Common myeloid progenitor, CD34-positive (primary cell): ENCODE data around the gene IGSF23.

Source experiments
- CTCF ChIA-PET: fragments of 350-600 bp; sonication (Branson Sonifier 250); formaldehyde crosslinking; loops from one replicate; lab custom pipeline; 2021; ENCODE audit warnings: antibody characterized with exemption; lab: Charles Lee
- POLR2A ChIA-PET: fragments of 350-600 bp; sonication (Branson Sonifier 250); formaldehyde crosslinking; loops from one replicate; lab custom pipeline; 2021; ENCODE audit warnings: antibody characterized with exemption; lab: Charles Lee
- DNase-seq, 3 donors: peaks; one replicate each; pipeline versions ENCODE4 v3.0.0 to v3.0.0-alpha.2; 2013
- H3K27ac ChIP-seq, 2 experiments: 1 replicate in 1 of 2; 2 replicates in 1 of 2; pipeline ENCODE4 v1.7.0; 2013; ENCODE audit warnings: inconsistent platforms in 2 of 2, low read length in 2 of 2, mild to moderate bottlenecking in 2 of 2, low read depth in 1 of 2, moderate library complexity in 1 of 2; ENCODE audit not compliant: severe bottlenecking in 2 of 2, insufficient read depth in 1 of 2, poor library complexity in 1 of 2
- H3K27me3 ChIP-seq, 5 experiments: replicated peaks in 2 of 5; 1 replicate in 3 of 5; 2 replicates in 2 of 5; pipeline versions ENCODE4 v1.6.1 to v1.7.0; 2013; ENCODE audit warnings: low read length in 4 of 5, mild to moderate bottlenecking in 2 of 5, moderate library complexity in 2 of 5, inconsistent platforms in 1 of 5; ENCODE audit not compliant: insufficient read depth in 5 of 5, control insufficient read depth in 4 of 5
- H3K36me3 ChIP-seq, 4 experiments: 1 replicate in 2 of 4; 2 replicates in 2 of 4; pipeline versions ENCODE4 v1.6.1 to v1.7.0; 2013; ENCODE audit warnings: low read length in 3 of 4, control low read depth in 1 of 4, mild to moderate bottlenecking in 1 of 4; ENCODE audit not compliant: control insufficient read depth in 4 of 4, insufficient read depth in 4 of 4
- H3K4me1 ChIP-seq, 4 experiments: 1 replicate in 3 of 4; 2 replicates in 1 of 4; pipeline versions ENCODE4 v1.6.1 to v1.7.1; 2013; ENCODE audit warnings: low read length in 3 of 4, mild to moderate bottlenecking in 3 of 4, control low read depth in 1 of 4, inconsistent platforms in 1 of 4, moderate library complexity in 1 of 4; ENCODE audit not compliant: control insufficient read depth in 4 of 4, insufficient read depth in 4 of 4; ENCODE audit errors: control extremely low read depth in 1 of 4
- H3K4me3 ChIP-seq, 7 experiments: 1 replicate in 4 of 7; 2 replicates in 3 of 7; pipeline versions ENCODE4 v1.5.1 to v1.7.0; 2013; ENCODE audit warnings: mild to moderate bottlenecking in 7 of 7, low read length in 6 of 7, moderate library complexity in 6 of 7, inconsistent platforms in 2 of 7, low read depth in 2 of 7, control low read depth in 1 of 7; ENCODE audit not compliant: insufficient read depth in 4 of 7, control insufficient read depth in 1 of 7; ENCODE audit errors: extremely low read depth in 1 of 7
- H3K9me3 ChIP-seq, 5 experiments: 1 replicate in 4 of 5; 2 replicates in 1 of 5; pipeline versions ENCODE4 v1.6.1 to v1.7.1; 2013; ENCODE audit warnings: low read length in 4 of 5, mild to moderate bottlenecking in 2 of 5, inconsistent platforms in 1 of 5, low read depth in 1 of 5, moderate library complexity in 1 of 5; ENCODE audit not compliant: control insufficient read depth in 4 of 5, insufficient read depth in 2 of 5; ENCODE audit errors: control extremely low read depth in 1 of 5
- WGBS: methylation state at CpG from one replicate; pipeline ENCODE4 v1.1.5; 2013; ENCODE audit not compliant: insufficient coverage; 5-methylcytosine and 5-hydroxymethylcytosine counted together

The IGSF23 gene

DNA sequence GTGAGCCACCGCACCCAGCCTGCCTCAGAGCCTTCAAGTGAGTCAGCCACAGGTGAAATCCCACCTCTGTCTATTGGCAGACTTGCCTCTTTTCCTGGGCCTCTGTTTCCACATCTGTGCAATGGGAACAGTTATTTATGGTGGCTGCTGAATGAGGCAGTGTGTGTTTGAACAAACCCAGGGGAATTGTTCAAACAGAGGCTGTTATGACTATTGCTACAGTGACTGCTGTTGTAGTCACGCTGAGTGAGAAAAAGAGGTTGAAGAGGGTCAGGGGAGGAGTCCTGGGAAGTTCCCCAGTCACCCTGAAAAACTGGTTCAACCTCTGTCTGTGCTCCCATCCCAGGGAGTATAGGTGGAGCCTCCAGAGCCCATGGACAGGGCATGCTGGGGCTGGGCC lies 58.0 kb downstream of the IGSF23 start, which contains the start of gene CEACAM19:
Gene CEACAM19 (plus strand): TSS at position 83 of the 400 bp plus-strand sequence. CDS start 450 bp downstream, outside the sequence.
- WGBS, result 100% methylated on average over 1 of the region's 2 CpGs

DNA sequence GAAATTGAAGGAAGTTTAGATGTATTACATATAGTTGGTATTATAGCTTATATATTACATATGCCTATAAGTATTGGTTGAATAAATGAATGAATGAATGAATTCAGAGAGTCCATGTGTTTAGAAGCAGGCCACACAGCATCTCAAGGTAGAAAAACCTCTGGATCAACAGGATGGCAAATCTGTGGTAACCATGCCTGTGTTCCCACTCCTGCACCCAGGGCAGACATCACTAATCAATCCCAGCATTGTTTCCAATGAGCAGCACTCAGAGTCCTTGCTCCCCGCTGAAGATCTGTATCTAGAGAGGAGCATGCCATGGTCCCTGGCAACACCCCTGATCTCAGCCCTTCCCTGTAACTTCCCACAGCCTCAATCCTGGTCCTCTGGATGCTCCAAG lies 58.9 kb downstream of the IGSF23 start:
- POLR2A ChIA-PET, result no interaction called here
- Histone ChIP-seq H3K27me3 (no peaks in the 10 kb centered on the region), H3K27ac (no peak overlapping the region), H3K9me3 (no peaks in the 10 kb centered on the region), H3K36me3 (no peaks in the 10 kb centered on the region), H3K4me1 (no peaks in the 10 kb centered on the region), H3K4me3 (no peak overlapping the region)
- CTCF ChIA-PET, result interaction anchor here (2.5 kb wide), 1 partner anchor 10 kb away, joined by 10 read pairs; no protein-coding TSS in a partner anchor
- no peak for DNase-seq
- WGBS, result 92% methylated on average over 1 of the region's 1 CpG

More for the DNA sequence above, 58.0 kb downstream of the IGSF23 start, which contains the start of gene CEACAM19:
- Histone ChIP-seq H3K4me3 (no peak within 1 kb of the TSS), H3K27me3 (no peaks in the 10 kb centered on the region), H3K27ac (no peak within 1 kb of the TSS), H3K4me1 (no peaks in the 10 kb centered on the region), H3K36me3 (no peaks in the 10 kb centered on the region), H3K9me3 (no peaks in the 10 kb centered on the region)
- POLR2A ChIA-PET, result no interaction called here
- no peak for DNase-seq
- CTCF ChIA-PET, result interaction anchor here (2.5 kb wide), 1 partner anchor 9 kb away, joined by 10 read pairs; no protein-coding TSS in a partner anchor

DNA sequence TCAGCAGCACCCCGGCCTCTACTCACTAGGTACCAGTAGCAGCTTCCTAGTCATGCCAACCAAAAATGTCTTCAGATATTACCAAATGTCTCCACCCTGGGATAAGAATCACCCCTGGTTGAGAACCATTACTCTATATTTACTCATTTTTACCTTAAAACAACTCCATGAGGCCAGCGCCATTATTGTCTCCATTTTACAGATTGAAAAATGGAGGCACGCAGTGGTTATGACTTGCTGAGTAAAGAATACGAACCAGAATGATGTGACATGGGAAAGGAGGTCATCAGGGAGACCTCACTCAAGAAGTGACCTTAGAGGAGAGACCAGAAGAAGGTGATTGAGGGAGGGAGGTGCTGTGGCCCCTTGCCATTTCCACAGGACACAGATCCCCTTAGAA lies 60.1 kb downstream of the IGSF23 start:
- POLR2A ChIA-PET, result no interaction called here
- 100% methylated on average over 3 of the region's 4 CpGs for WGBS
- CTCF ChIA-PET, result interaction anchor here (1.1 to 2.5 kb wide), 2 partner anchors 11 to 19 kb away, joined by 3 to 10 read pairs; no protein-coding TSS in a partner anchor
- no peak overlapping the region for H3K4me3 ChIP-seq
- no peak for DNase-seq
- no peaks in the 10 kb centered on the region for H3K27me3 ChIP-seq
- no peaks in the 10 kb centered on the region for H3K9me3 ChIP-seq
- no peaks in the 10 kb centered on the region for H3K36me3 ChIP-seq
- H3K27ac ChIP-seq, result no peak overlapping the region
- no peaks in the 10 kb centered on the region for H3K4me1 ChIP-seq

DNA sequence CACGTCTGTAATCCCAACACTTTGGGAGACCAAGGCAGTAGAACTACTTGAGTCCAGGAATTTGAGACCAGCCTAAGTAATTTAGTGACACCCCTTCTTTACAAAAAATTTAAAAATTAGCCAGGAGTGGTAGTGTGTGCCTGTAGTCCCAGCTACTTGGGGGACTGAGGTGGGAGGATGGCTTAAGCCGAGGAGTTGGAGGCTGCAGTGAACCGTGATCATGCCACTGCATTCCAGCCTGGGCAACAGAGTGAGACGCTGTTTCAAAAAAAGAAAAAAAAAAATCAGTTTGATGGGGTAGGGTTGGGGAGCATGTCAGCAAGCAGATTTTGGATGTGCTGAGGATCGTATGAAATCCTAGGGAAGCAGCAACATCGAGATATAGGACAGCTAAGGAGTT lies 62.2 kb downstream of the IGSF23 start:
- Histone ChIP-seq H3K27ac (no peak overlapping the region), H3K9me3 (no peaks in the 10 kb centered on the region), H3K4me3 (no peak overlapping the region), H3K4me1 (no peaks in the 10 kb centered on the region), H3K27me3 (no peaks in the 10 kb centered on the region), H3K36me3 (no peaks in the 10 kb centered on the region)
- POLR2A ChIA-PET, result interaction anchor here (0.7 kb wide), 1 partner anchor 51 kb away, joined by 3 read pairs; no protein-coding TSS in a partner anchor
- CTCF ChIA-PET, result no interaction called here
- no peak for DNase-seq
- 98% methylated on average over 5 of the region's 6 CpGs for WGBS

DNA sequence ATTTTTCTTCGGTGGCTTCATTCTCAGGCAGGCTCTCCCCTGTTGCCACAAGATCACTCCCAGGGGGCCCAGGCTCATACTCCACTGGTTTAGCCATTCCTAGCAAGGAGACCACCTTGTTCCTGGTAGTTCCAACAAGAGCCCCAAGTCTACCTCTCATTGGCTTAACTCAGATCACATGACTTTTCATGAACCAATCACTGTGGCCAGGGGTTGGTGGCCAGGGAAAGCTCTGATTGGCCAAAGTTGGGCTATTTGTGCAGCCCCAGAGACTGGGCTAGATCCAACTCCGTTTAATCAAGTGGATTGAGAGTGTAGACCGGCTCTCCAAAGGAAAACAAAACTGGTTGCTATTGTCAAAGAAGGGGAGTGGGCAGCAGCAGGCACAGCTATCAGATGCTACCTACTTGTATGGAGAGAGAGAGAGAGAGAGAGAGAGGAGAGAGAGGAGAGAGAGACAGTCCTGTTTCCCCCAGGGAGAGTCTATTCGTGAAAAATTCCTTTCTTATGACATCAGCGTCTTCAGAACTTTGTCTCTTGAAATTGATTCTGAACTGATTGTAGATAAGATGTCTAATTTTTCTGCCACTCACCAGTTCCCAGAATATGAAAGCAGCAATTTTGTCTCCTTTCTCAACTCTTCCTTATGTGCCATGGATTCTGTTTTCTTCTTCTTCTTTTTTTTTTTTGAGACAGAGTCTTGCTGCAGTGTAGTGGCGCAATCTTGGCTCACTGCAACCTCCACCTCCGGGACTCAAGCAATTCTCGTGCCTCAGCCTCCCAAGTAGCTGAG lies 63.9 kb downstream of the IGSF23 start:
- ChIA-PET POLR2A (no interaction called here), CTCF (interaction anchor here (1.1 to 2.3 kb wide), 2 partner anchors 106 to 174 kb away, joined by 3 to 7 read pairs; no protein-coding TSS in a partner anchor)

DNA sequence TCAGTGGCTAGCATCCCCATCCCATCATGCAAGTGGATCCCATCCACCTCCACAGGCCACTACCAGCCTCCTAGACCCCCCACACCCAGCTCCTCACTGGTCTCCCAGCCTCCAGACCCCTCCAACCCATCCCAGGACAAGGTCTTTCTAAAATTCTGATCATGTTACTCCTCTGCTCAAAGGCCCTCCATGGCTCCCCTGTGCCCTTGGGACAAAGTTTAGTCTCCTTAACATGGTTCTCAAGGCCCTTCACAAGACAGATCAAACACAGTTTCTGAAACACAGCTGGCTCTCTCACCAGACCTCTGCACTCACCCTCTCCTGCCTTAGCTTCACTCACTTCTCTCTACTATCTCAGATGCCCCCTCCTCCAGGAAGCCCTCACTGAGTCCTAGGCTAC lies 67.2 kb downstream of the IGSF23 start:
- H3K4me1 ChIP-seq, result peaks cover 0 to 15% (median 8%) of the 10 kb centered on the region in 4 experiments
- H3K4me3 ChIP-seq, result no peak overlapping the region
- DNase-seq, result no peak
- H3K9me3 ChIP-seq, result no peaks in the 10 kb centered on the region
- no peaks in the 10 kb centered on the region for H3K36me3 ChIP-seq
- CTCF ChIA-PET, result interaction anchor here (0.9 to 1.0 kb wide), 2 partner anchors 104 to 109 kb away, joined by 3 read pairs; no protein-coding TSS in a partner anchor
- H3K27me3 ChIP-seq, result peaks cover 0 to 2% (median 0%) of the 10 kb centered on the region in 5 experiments
- POLR2A ChIA-PET, result interaction anchor here (0.6 kb wide), 1 partner anchor 1994 kb away, joined by 3 read pairs; no protein-coding TSS in a partner anchor
- no peak overlapping the region for H3K27ac ChIP-seq

More for the DNA sequence above, 63.9 kb downstream of the IGSF23 start:
- no peaks in the 10 kb centered on the region for H3K4me1 ChIP-seq
- no peak for DNase-seq
- H3K27ac ChIP-seq, result no peak overlapping the region
- no peaks in the 10 kb centered on the region for H3K36me3 ChIP-seq
- WGBS, result 96% methylated on average over 5 of the region's 8 CpGs
- H3K4me3 ChIP-seq, result no peak overlapping the region
- no peaks in the 10 kb centered on the region for H3K9me3 ChIP-seq
- H3K27me3 ChIP-seq, result no peaks in the 10 kb centered on the region
